Liver (tissue), 9 donors: ENCODE measurements around the gene NPTN. TPM values are rescaled to one million over a fixed set of nuclear protein-coding genes. Genes with fewer than 3 reads are reported as not detected.

ENCODE experiments used
- DNase-seq: peaks from one replicate; pipeline ENCODE4 v3.0.0-alpha.2; 2017; ENCODE audit warnings: low spot score
- H3K27ac ChIP-seq, 2 donors: one replicate each; pipeline ENCODE4 v1.7.0; 2013; ENCODE audit warnings: inconsistent platforms in 2 of 2, low read length in 2 of 2, control low read depth in 1 of 2, low read depth in 1 of 2, mild to moderate bottlenecking in 1 of 2
- H3K27me3 ChIP-seq, 4 donors: one replicate each; pipeline versions ENCODE4 v1.6.1 to v1.7.0; 2013; ENCODE audit warnings: low read length in 3 of 4, inconsistent platforms in 1 of 4, mild to moderate bottlenecking in 1 of 4, moderate library complexity in 1 of 4; ENCODE audit not compliant: control insufficient read depth in 4 of 4, insufficient read depth in 4 of 4
- H3K36me3 ChIP-seq, 4 donors: one replicate each; pipeline versions ENCODE4 v1.6.1 to v1.7.0; 2013; ENCODE audit warnings: low read length in 3 of 4, mild to moderate bottlenecking in 3 of 4, low read depth in 1 of 4, moderate library complexity in 1 of 4; ENCODE audit not compliant: control insufficient read depth in 4 of 4, insufficient read depth in 3 of 4
- H3K4me1 ChIP-seq, 4 donors: one replicate each; pipeline versions ENCODE4 v1.6.1 to v1.7.0; 2013; ENCODE audit warnings: low read length in 3 of 4, mild to moderate bottlenecking in 3 of 4, moderate library complexity in 1 of 4; ENCODE audit not compliant: control insufficient read depth in 4 of 4, insufficient read depth in 4 of 4
- H3K4me3 ChIP-seq, 3 donors: one replicate each; pipeline versions ENCODE4 v1.6.1 to v1.7.0; 2013; ENCODE audit warnings: low read length in 3 of 3, control low read depth in 1 of 3, low read depth in 1 of 3, mild to moderate bottlenecking in 1 of 3
- H3K9ac ChIP-seq, 2 donors: one replicate each; pipeline ENCODE4 v1.7.0; 2013; ENCODE audit warnings: low read length in 2 of 2, mild to moderate bottlenecking in 2 of 2, moderate library complexity in 2 of 2, control low read depth in 1 of 2, low read depth in 1 of 2
- H3K9me3 ChIP-seq, 4 donors: one replicate each; pipeline versions ENCODE4 v1.6.1 to v1.7.0; 2013; ENCODE audit warnings: low read length in 3 of 4; ENCODE audit not compliant: control insufficient read depth in 4 of 4
- ATF3 ChIP-seq: IDR thresholded peaks from 2 replicates; pipeline ENCODE4 v1.6.1; 2016; ENCODE audit warnings: antibody characterized with exemption
- CTCF ChIP-seq: fragments of 150-350 bp; IDR thresholded peaks from 2 replicates; pipeline ENCODE4 v1.5.1; 2017; ENCODE audit warnings: improper control_type of control experiment, low read depth, low read length; ENCODE audit not compliant: missing input control
- EGR1 ChIP-seq, 2 donors: IDR thresholded peaks; 2 replicates each; pipeline ENCODE4 v1.6.1; 2016 to 2018; ENCODE audit warnings: antibody characterized with exemption in 2 of 2, low read depth in 2 of 2
- FOXA1 ChIP-seq: IDR thresholded peaks from 2 replicates; pipeline ENCODE4 v1.6.1; 2016; ENCODE audit warnings: antibody characterized with exemption
- FOXA2 ChIP-seq: IDR thresholded peaks from 2 replicates; pipeline ENCODE4 v1.6.1; 2016; ENCODE audit warnings: antibody characterized with exemption
- GABPA ChIP-seq, 2 donors: IDR thresholded peaks in 1 of 2; conservative IDR thresholded peaks in 1 of 2; 2 replicates each; pipeline ENCODE4 v1.6.1; 2016; ENCODE audit warnings: antibody characterized with exemption in 2 of 2, mild to moderate bottlenecking in 1 of 2, moderate library complexity in 1 of 2
- HNF4A ChIP-seq, 2 donors: conservative IDR thresholded peaks; 2 replicates each; pipeline ENCODE4 v1.6.1; 2016; ENCODE audit warnings: antibody characterized with exemption in 2 of 2, mild to moderate bottlenecking in 2 of 2
- HNF4G ChIP-seq: IDR thresholded peaks from 2 replicates; pipeline ENCODE4 v1.6.1; 2016; ENCODE audit warnings: antibody characterized with exemption
- JUND ChIP-seq, 2 donors: IDR thresholded peaks; 2 replicates each; pipeline ENCODE4 v1.6.1; 2016; ENCODE audit warnings: antibody characterized with exemption in 2 of 2
- MAX ChIP-seq: IDR thresholded peaks from 2 replicates; pipeline ENCODE4 v1.6.1; 2016; ENCODE audit warnings: antibody characterized with exemption
- NR2F2 ChIP-seq: IDR thresholded peaks from 2 replicates; pipeline ENCODE4 v1.6.1; 2016; ENCODE audit warnings: antibody characterized with exemption
- RAD21 ChIP-seq, 2 donors: IDR thresholded peaks; 2 replicates each; pipeline ENCODE4 v1.6.1; 2016; ENCODE audit warnings: antibody characterized with exemption in 2 of 2, mild to moderate bottlenecking in 2 of 2
- REST ChIP-seq: IDR thresholded peaks from 2 replicates; pipeline ENCODE4 v1.6.1; 2016; ENCODE audit warnings: antibody characterized with exemption, mild to moderate bottlenecking
- RXRA ChIP-seq, 2 donors: IDR thresholded peaks; 2 replicates each; pipeline ENCODE4 v1.6.1; 2017 to 2018; ENCODE audit warnings: antibody characterized with exemption in 2 of 2, mild to moderate bottlenecking in 1 of 2
- TAF1 ChIP-seq: conservative IDR thresholded peaks from 2 replicates; pipeline ENCODE4 v1.6.1; 2016; ENCODE audit warnings: antibody characterized with exemption, mild to moderate bottlenecking
- YY1 ChIP-seq: IDR thresholded peaks from 2 replicates; pipeline ENCODE4 v1.6.1; 2016; ENCODE audit warnings: antibody characterized with exemption, mild to moderate bottlenecking
- ZBTB33 ChIP-seq: IDR thresholded peaks from 2 replicates; pipeline ENCODE4 v1.6.1; 2016; ENCODE audit warnings: antibody characterized with exemption
- WGBS: extraction: QIAGEN DNeasy Blood & Tissue Kit; methylation state at CpG from one replicate; pipeline ENCODE4 v1.1.7; 2013; 5-methylcytosine and 5-hydroxymethylcytosine counted together
- polyA plus RNA-seq, 2 donors: library from polyadenylated mRNA; stranded (reverse) in 1 of 2; unstranded in 1 of 2; fragments of 200-250 nt in 1 of 2; fragments of >200 nt in 1 of 2; fragmentation: Nextera tagmentation in 1 of 2; extraction: Ambion mirVana in 1 of 2; gene quantifications; one replicate each; pipeline versions ENCODE4 v1.2.1 to v1.2.3, GENCODE V29; 2013 to 2015
- total RNA-seq, 2 donors: library from RNA; depleted of rRNA; stranded (reverse); fragments of >200 nt; gene quantifications; one replicate each; pipeline ENCODE4 v1.2.3, GENCODE V29; 2014
- donor health status: healthy.
- donor health status: healthy.
- donor health status: healthy.
- donor health status: healthy.
- donor health status: healthy.

The NPTN gene
- total and polyA plus RNA-seq, 4 donors, result 16.8 to 42.4 (median 33.9) TPM

GRCh38 chr15:73558529-73558928 is 74.7 kb downstream of the NPTN start:
- WGBS, result 95% methylated on average over 1 of the region's 1 CpG
- no peak overlapping the region for H3K9ac ChIP-seq

GRCh38 chr15:73555080-73555479 is 78.1 kb downstream of the NPTN start:
- Histone ChIP-seq H3K9ac (no peak overlapping the region), H3K9me3 (no peaks in the 10 kb centered on the region), H3K27ac (no peak overlapping the region), H3K36me3 (peaks cover 0 to 20% (median 12%) of the 10 kb centered on the region in 4 donors), H3K27me3 (no peaks in the 10 kb centered on the region), H3K4me1 (no peaks in the 10 kb centered on the region), H3K4me3 (no peak overlapping the region)
- TF ChIP-seq HNF4G (no peak), HNF4A (conservative IDR thresholded peaks at IDR 0.05) (no peak), RAD21 (IDR thresholded peaks at IDR 0.05) (no peak)
- WGBS, result 94% methylated on average over 4 of the region's 4 CpGs
- DNase-seq, result no peak

More at GRCh38 chr15:73558529-73558928, 74.7 kb downstream of the NPTN start:
- TF ChIP-seq ZBTB33 (no peak), YY1 (no peak), FOXA1 (no peak), GABPA (IDR thresholded peaks at IDR 0.05 in 1 of 2, conservative IDR thresholded peaks at IDR 0.05 in 1 of 2) (no peak), RAD21 (IDR thresholded peaks at IDR 0.05) (no peak), REST (no peak), FOXA2 (no peak), HNF4A (conservative IDR thresholded peaks at IDR 0.05) (no peak), ATF3 (no peak), EGR1 (IDR thresholded peaks at IDR 0.05; ENCODE audit: low read depth in 2 of 2) (no peak), MAX (no peak)
- Histone ChIP-seq H3K9me3 (no peaks in the 10 kb centered on the region), H3K27me3 (no peaks in the 10 kb centered on the region), H3K4me3 (no peak overlapping the region), H3K27ac (no peak overlapping the region), H3K36me3 (peaks cover 2 to 39% (median 22%) of the 10 kb centered on the region in 4 donors), H3K4me1 (no peaks in the 10 kb centered on the region)
- DNase-seq, result no peak

- H3K36me3 ChIP-seq, result peaks cover 0 to 1% (median 0%) of the 10 kb centered on the region in 4 donors
- no peak overlapping the region for H3K9ac ChIP-seq
Measured at GRCh38 chr15:73550190-73550589, 83.0 kb downstream of the NPTN start.

More at GRCh38 chr15:73550190-73550589, 83.0 kb downstream of the NPTN start:
- H3K27ac ChIP-seq, result no peak overlapping the region
- H3K4me1 ChIP-seq, result no peaks in the 10 kb centered on the region
- H3K4me3 ChIP-seq, result no peak overlapping the region
- no peak for DNase-seq
- H3K27me3 ChIP-seq, result no peaks in the 10 kb centered on the region
- no peaks in the 10 kb centered on the region for H3K9me3 ChIP-seq
- TF ChIP-seq RAD21 (IDR thresholded peaks at IDR 0.05) (no peak), NR2F2 (no peak), GABPA (IDR thresholded peaks at IDR 0.05 in 1 of 2, conservative IDR thresholded peaks at IDR 0.05 in 1 of 2) (no peak), ZBTB33 (no peak), FOXA1 (no peak), ATF3 (no peak), JUND (IDR thresholded peaks at IDR 0.05) (no peak), TAF1 (no peak), CTCF (no peak), RXRA (IDR thresholded peaks at IDR 0.05) (no peak), YY1 (no peak), FOXA2 (no peak)
